Liver (tissue), 9 donors: ENCODE results near the gene CELF4. TPM values are rescaled to one million over a fixed set of nuclear protein-coding genes. Genes with fewer than 3 reads are reported as not detected.

Experiments
- DNase-seq: peaks from one replicate; pipeline ENCODE4 v3.0.0-alpha.2; 2017; ENCODE audit warnings: low spot score
- H3K27ac ChIP-seq, 2 donors: one replicate each; pipeline ENCODE4 v1.7.0; 2013; ENCODE audit warnings: inconsistent platforms in 2 of 2, low read length in 2 of 2, control low read depth in 1 of 2, low read depth in 1 of 2, mild to moderate bottlenecking in 1 of 2
- H3K27me3 ChIP-seq, 4 donors: one replicate each; pipeline versions ENCODE4 v1.6.1 to v1.7.0; 2013; ENCODE audit warnings: low read length in 3 of 4, inconsistent platforms in 1 of 4, mild to moderate bottlenecking in 1 of 4, moderate library complexity in 1 of 4; ENCODE audit not compliant: control insufficient read depth in 4 of 4, insufficient read depth in 4 of 4
- H3K36me3 ChIP-seq, 4 donors: one replicate each; pipeline versions ENCODE4 v1.6.1 to v1.7.0; 2013; ENCODE audit warnings: low read length in 3 of 4, mild to moderate bottlenecking in 3 of 4, low read depth in 1 of 4, moderate library complexity in 1 of 4; ENCODE audit not compliant: control insufficient read depth in 4 of 4, insufficient read depth in 3 of 4
- H3K4me1 ChIP-seq, 4 donors: one replicate each; pipeline versions ENCODE4 v1.6.1 to v1.7.0; 2013; ENCODE audit warnings: low read length in 3 of 4, mild to moderate bottlenecking in 3 of 4, moderate library complexity in 1 of 4; ENCODE audit not compliant: control insufficient read depth in 4 of 4, insufficient read depth in 4 of 4
- H3K4me3 ChIP-seq, 3 donors: one replicate each; pipeline versions ENCODE4 v1.6.1 to v1.7.0; 2013; ENCODE audit warnings: low read length in 3 of 3, control low read depth in 1 of 3, low read depth in 1 of 3, mild to moderate bottlenecking in 1 of 3
- H3K9ac ChIP-seq, 2 donors: one replicate each; pipeline ENCODE4 v1.7.0; 2013; ENCODE audit warnings: low read length in 2 of 2, mild to moderate bottlenecking in 2 of 2, moderate library complexity in 2 of 2, control low read depth in 1 of 2, low read depth in 1 of 2
- H3K9me3 ChIP-seq, 4 donors: one replicate each; pipeline versions ENCODE4 v1.6.1 to v1.7.0; 2013; ENCODE audit warnings: low read length in 3 of 4; ENCODE audit not compliant: control insufficient read depth in 4 of 4
- CTCF ChIP-seq: fragments of 150-350 bp; IDR thresholded peaks from 2 replicates; pipeline ENCODE4 v1.5.1; 2017; ENCODE audit warnings: improper control_type of control experiment, low read depth, low read length; ENCODE audit not compliant: missing input control
- EGR1 ChIP-seq, 2 donors: IDR thresholded peaks; 2 replicates each; pipeline ENCODE4 v1.6.1; 2016 to 2018; ENCODE audit warnings: antibody characterized with exemption in 2 of 2, low read depth in 2 of 2
- FOXA2 ChIP-seq: IDR thresholded peaks from 2 replicates; pipeline ENCODE4 v1.6.1; 2016; ENCODE audit warnings: antibody characterized with exemption
- GABPA ChIP-seq, 2 donors: IDR thresholded peaks in 1 of 2; conservative IDR thresholded peaks in 1 of 2; 2 replicates each; pipeline ENCODE4 v1.6.1; 2016; ENCODE audit warnings: antibody characterized with exemption in 2 of 2, mild to moderate bottlenecking in 1 of 2, moderate library complexity in 1 of 2
- HNF4A ChIP-seq, 2 donors: conservative IDR thresholded peaks; 2 replicates each; pipeline ENCODE4 v1.6.1; 2016; ENCODE audit warnings: antibody characterized with exemption in 2 of 2, mild to moderate bottlenecking in 2 of 2
- HNF4G ChIP-seq: IDR thresholded peaks from 2 replicates; pipeline ENCODE4 v1.6.1; 2016; ENCODE audit warnings: antibody characterized with exemption
- JUND ChIP-seq, 2 donors: IDR thresholded peaks; 2 replicates each; pipeline ENCODE4 v1.6.1; 2016; ENCODE audit warnings: antibody characterized with exemption in 2 of 2
- MAX ChIP-seq: IDR thresholded peaks from 2 replicates; pipeline ENCODE4 v1.6.1; 2016; ENCODE audit warnings: antibody characterized with exemption
- NR2F2 ChIP-seq: IDR thresholded peaks from 2 replicates; pipeline ENCODE4 v1.6.1; 2016; ENCODE audit warnings: antibody characterized with exemption
- RAD21 ChIP-seq, 2 donors: IDR thresholded peaks; 2 replicates each; pipeline ENCODE4 v1.6.1; 2016; ENCODE audit warnings: antibody characterized with exemption in 2 of 2, mild to moderate bottlenecking in 2 of 2
- REST ChIP-seq: IDR thresholded peaks from 2 replicates; pipeline ENCODE4 v1.6.1; 2016; ENCODE audit warnings: antibody characterized with exemption, mild to moderate bottlenecking
- RXRA ChIP-seq, 2 donors: IDR thresholded peaks; 2 replicates each; pipeline ENCODE4 v1.6.1; 2017 to 2018; ENCODE audit warnings: antibody characterized with exemption in 2 of 2, mild to moderate bottlenecking in 1 of 2
- SP1 ChIP-seq: IDR thresholded peaks from 2 replicates; pipeline ENCODE4 v1.6.1; 2018; ENCODE audit warnings: antibody characterized with exemption, mild to moderate bottlenecking
- TAF1 ChIP-seq: conservative IDR thresholded peaks from 2 replicates; pipeline ENCODE4 v1.6.1; 2016; ENCODE audit warnings: antibody characterized with exemption, mild to moderate bottlenecking
- YY1 ChIP-seq: IDR thresholded peaks from 2 replicates; pipeline ENCODE4 v1.6.1; 2016; ENCODE audit warnings: antibody characterized with exemption, mild to moderate bottlenecking
- WGBS: extraction: QIAGEN DNeasy Blood & Tissue Kit; methylation state at CpG from one replicate; pipeline ENCODE4 v1.1.7; 2013; 5-methylcytosine and 5-hydroxymethylcytosine counted together
- polyA plus RNA-seq, 2 donors: library from polyadenylated mRNA; stranded (reverse) in 1 of 2; unstranded in 1 of 2; fragments of 200-250 nt in 1 of 2; fragments of >200 nt in 1 of 2; fragmentation: Nextera tagmentation in 1 of 2; extraction: Ambion mirVana in 1 of 2; gene quantifications; one replicate each; pipeline versions ENCODE4 v1.2.1 to v1.2.3, GENCODE V29; 2013 to 2015
- total RNA-seq, 2 donors: library from RNA; depleted of rRNA; stranded (reverse); fragments of >200 nt; gene quantifications; one replicate each; pipeline ENCODE4 v1.2.3, GENCODE V29; 2014
- TF ChIP-seq, protein P1 (sequence below): IDR thresholded peaks from 2 replicates; pipeline ENCODE4 v1.6.1; 2016; ENCODE audit warnings: antibody characterized with exemption
- TF ChIP-seq, protein P2 (sequence below): IDR thresholded peaks from 2 replicates; pipeline ENCODE4 v1.6.1; 2016; ENCODE audit warnings: antibody characterized with exemption
- donor health status: healthy.
- donor health status: healthy.
- donor health status: healthy.
- donor health status: healthy.
- donor health status: healthy.

The CELF4 gene
- total and polyA plus RNA-seq, 4 donors: 0.08 to 0.28 (median 0.21) TPM; not detected in 1

- TF ChIP-seq JUND (IDR thresholded peaks at IDR 0.05): no peak
- no peak for TF ChIP-seq REST
- TF ChIP-seq HNF4G: no peak
- no peak for TF ChIP-seq MAX
- TF ChIP-seq EGR1 (IDR thresholded peaks at IDR 0.05; ENCODE audit: low read depth in 2 of 2): no peak
- TF ChIP-seq RXRA (IDR thresholded peaks at IDR 0.05): no peak
- no peak for TF ChIP-seq GABPA (IDR thresholded peaks at IDR 0.05 in 1 of 2, conservative IDR thresholded peaks at IDR 0.05 in 1 of 2)
- TF ChIP-seq CTCF: no peak
- TF ChIP-seq SP1: no peak
- 70% methylated on average over 10 of the region's 10 CpGs for WGBS
- no peaks in the 10 kb centered on the region for H3K36me3 ChIP-seq
- H3K9me3 ChIP-seq: no peaks in the 10 kb centered on the region
- no peak overlapping the region for H3K4me3 ChIP-seq
- no peak for DNase-seq
- peaks cover 0 to 8% (median 0%) of the 10 kb centered on the region in 4 donors for H3K27me3 ChIP-seq
- H3K9ac ChIP-seq: no peak overlapping the region
- H3K4me1 ChIP-seq: no peaks in the 10 kb centered on the region
- no peak overlapping the region for H3K27ac ChIP-seq
These were observed 305.1 kb downstream of the CELF4 start for GRCh38 chr18:37260367-37261093.

GRCh38 chr18:37259711-37260110, 305.9 kb downstream of the CELF4 start:
- no peaks in the 10 kb centered on the region for H3K36me3 ChIP-seq
- H3K9ac ChIP-seq: no peak overlapping the region
- DNase-seq: no peak
- TF ChIP-seq HNF4A (conservative IDR thresholded peaks at IDR 0.05): no peak
- no peak for TF ChIP-seq YY1
- no peak for TF ChIP-seq TAF1
- no peak for TF ChIP-seq GABPA (IDR thresholded peaks at IDR 0.05 in 1 of 2, conservative IDR thresholded peaks at IDR 0.05 in 1 of 2)
- TF ChIP-seq, protein P1, sequence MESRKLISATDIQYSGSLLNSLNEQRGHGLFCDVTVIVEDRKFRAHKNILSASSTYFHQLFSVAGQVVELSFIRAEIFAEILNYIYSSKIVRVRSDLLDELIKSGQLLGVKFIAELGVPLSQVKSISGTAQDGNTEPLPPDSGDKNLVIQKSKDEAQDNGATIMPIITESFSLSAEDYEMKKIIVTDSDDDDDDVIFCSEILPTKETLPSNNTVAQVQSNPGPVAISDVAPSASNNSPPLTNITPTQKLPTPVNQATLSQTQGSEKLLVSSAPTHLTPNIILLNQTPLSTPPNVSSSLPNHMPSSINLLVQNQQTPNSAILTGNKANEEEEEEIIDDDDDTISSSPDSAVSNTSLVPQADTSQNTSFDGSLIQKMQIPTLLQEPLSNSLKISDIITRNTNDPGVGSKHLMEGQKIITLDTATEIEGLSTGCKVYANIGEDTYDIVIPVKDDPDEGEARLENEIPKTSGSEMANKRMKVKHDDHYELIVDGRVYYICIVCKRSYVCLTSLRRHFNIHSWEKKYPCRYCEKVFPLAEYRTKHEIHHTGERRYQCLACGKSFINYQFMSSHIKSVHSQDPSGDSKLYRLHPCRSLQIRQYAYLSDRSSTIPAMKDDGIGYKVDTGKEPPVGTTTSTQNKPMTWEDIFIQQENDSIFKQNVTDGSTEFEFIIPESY: no peak
- TF ChIP-seq RAD21 (IDR thresholded peaks at IDR 0.05): no peak
- TF ChIP-seq NR2F2: no peak
- TF ChIP-seq, protein P2, sequence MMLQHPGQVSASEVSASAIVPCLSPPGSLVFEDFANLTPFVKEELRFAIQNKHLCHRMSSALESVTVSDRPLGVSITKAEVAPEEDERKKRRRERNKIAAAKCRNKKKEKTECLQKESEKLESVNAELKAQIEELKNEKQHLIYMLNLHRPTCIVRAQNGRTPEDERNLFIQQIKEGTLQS: no peak
- no peak for TF ChIP-seq SP1
- TF ChIP-seq HNF4G: no peak
- TF ChIP-seq RXRA (IDR thresholded peaks at IDR 0.05): no peak
- no peak for TF ChIP-seq MAX
- TF ChIP-seq EGR1 (IDR thresholded peaks at IDR 0.05; ENCODE audit: low read depth in 2 of 2): no peak
- no peak for TF ChIP-seq CTCF
- no peak for TF ChIP-seq FOXA2
- H3K4me1 ChIP-seq: no peaks in the 10 kb centered on the region
- WGBS: 76% methylated on average over 5 of the region's 5 CpGs
- peaks cover 0 to 3% (median under 1%) of the 10 kb centered on the region in 4 donors for H3K27me3 ChIP-seq
- no peak overlapping the region for H3K4me3 ChIP-seq
- no peak overlapping the region for H3K27ac ChIP-seq
- H3K9me3 ChIP-seq: no peaks in the 10 kb centered on the region
